SK-N-SH treated with all-trans-retinoic acid at 6 μM for 48 hours (cell line): ENCODE results near the gene TAAR5.

Experiments
- GLIS3 ChIP-seq: fragments of 250-450 bp; sonication (Bioruptor Pico); IDR thresholded peaks from 2 replicates; pipeline ENCODE4 v1.5.0; 2020; ENCODE audit warnings: mild to moderate bottlenecking, moderate library complexity
- PATZ1 ChIP-seq: fragments of 250-450 bp; sonication (Bioruptor Pico); IDR thresholded peaks from 2 replicates; pipeline ENCODE4 v1.8.0; 2020; ENCODE audit warnings: mild to moderate bottlenecking, moderate library complexity, borderline replicate concordance
- PPARA ChIP-seq: fragments of 250-450 bp; sonication (Bioruptor Pico); IDR thresholded peaks from 2 replicates; pipeline ENCODE4 v1.5.0; 2020; ENCODE audit warnings: mild to moderate bottlenecking, borderline replicate concordance
- RARB ChIP-seq: fragments of 250-450 bp; sonication (Bioruptor Pico); IDR thresholded peaks from 2 replicates; pipeline ENCODE4 v1.8.0; 2021; ENCODE audit warnings: mild to moderate bottlenecking, moderate library complexity
- TCF4 ChIP-seq: fragments of 250-450 bp; sonication (Bioruptor Pico); IDR thresholded peaks from 2 replicates; pipeline ENCODE4 v1.8.0; 2021; ENCODE audit warnings: mild to moderate bottlenecking, moderate library complexity, borderline replicate concordance
- ZFP3 ChIP-seq: fragments of 250-450 bp; sonication (Bioruptor Pico); IDR thresholded peaks from 2 replicates; pipeline ENCODE4 v1.5.0; 2020; ENCODE audit warnings: mild to moderate bottlenecking, moderate library complexity

- no peak for TF ChIP-seq TCF4 (CRISPR knock-in tag)
- no peak for TF ChIP-seq PPARA (CRISPR knock-in tag)
- no peak for TF ChIP-seq RARB (CRISPR knock-in tag)
- no peak for TF ChIP-seq ZFP3 (CRISPR knock-in tag)
- TF ChIP-seq GLIS3 (CRISPR knock-in tag): no peak
- no peak for TF ChIP-seq PATZ1 (CRISPR knock-in tag)
These were observed 3.3 kb upstream of the TAAR5 start for GRCh38 chr6:132592855-132593254.
